Endometrium (tissue), 2 donors: ENCODE measurements around the gene RGS9.
"Not testable (repeated sequence)": the region's sequence is repeated elsewhere in the genome, so short reads cannot be mapped to it uniquely, and the experiment has no call there.

Experiments
- FAIRE-seq: peaks from 2 replicates; lab custom pipeline; 2012; peaks lifted over from hg19 to GRCh38; lab: Jason Lieb, UNC
- donor health status: control.
- donor health status: control.

Gene RGS9

DNA sequence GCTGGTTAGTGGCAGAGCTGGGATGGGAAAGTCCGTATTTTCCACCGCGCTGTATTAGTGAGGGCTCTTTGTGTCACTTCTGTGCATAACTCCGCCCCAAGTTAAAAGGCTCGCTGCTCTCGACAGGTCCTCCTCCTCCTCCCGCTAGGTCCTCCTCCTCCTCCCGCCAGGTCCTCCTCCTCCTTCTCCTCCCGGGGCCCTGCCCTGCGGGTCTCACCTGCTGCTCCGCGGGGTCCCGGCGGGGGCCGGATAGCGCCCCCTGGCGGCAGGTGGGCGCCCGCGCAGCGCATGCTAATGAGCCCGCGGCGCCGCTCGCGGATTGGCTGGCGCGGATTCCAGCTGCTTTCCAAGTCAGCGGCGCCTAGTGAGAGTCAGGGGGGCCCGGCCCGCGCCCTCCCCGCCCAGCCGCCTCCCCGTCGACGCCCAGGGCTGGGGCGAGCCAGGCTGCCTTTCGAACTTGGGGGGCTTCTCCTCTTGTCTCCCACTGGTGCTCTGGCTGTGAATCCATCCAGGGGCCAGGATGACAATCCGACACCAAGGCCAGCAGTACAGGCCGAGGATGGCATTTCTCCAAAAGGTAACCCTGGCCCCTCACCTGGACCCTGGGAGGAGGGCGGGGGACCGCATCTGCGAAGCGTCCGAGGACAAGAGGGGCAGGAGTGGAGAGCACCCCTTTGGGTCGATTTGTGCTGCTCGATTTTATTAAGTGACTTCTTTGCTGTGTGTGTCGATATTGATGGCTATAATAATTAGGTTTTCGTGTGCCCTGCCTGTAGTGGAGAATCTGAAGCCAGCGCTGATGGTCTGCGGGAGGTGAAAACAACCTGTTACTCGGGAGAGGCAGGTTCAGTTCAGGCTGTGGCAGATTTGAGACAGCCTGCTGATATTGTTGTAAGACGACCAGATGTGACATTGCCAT is at the start of gene RGS9:
TSS of gene RGS9 (plus strand) at position 350 of the 919 bp plus-strand sequence. CDS start at position 521, 171 bp downstream.
- no peak for FAIRE-seq

DNA sequence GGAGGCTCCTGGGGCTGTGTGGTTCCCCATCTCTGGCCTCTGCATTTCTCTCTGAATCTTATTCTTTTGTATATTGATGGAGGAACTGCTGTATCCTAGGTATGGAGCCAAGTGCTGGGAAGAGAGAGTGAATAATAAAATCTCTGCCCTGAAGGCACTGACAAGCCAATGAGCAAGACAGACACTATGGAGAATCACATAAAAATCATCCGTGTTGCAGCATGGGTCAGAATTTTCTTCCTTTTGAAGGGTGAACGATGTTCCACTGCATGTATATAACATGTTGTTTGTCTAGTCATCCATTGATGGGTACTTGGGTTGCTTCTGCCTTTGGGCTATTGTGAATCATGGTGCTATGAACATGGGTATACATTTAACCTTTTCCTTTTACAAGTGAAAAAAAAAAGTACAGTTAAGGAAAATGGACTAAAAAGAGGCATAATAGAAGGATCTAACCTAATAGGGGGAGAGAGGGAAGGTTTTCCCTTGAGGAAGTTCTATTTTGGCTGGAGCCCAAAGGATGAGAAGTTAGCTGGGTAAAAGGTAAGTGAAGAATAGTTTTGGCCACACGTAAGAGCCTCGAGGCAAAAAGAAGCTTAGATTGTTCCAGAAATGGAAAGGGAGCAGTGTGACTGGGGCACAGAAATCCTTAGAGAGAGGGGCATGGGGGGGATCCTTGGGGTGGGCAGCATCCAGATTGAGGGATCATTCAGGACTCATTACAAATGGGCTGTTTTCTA is 48.4 kb upstream of the RGS9 start:
- no peak for FAIRE-seq

- FAIRE-seq: no peak
Measured at GRCh38 chr17:65092262-65092661, 44.9 kb upstream of the RGS9 start.

DNA sequence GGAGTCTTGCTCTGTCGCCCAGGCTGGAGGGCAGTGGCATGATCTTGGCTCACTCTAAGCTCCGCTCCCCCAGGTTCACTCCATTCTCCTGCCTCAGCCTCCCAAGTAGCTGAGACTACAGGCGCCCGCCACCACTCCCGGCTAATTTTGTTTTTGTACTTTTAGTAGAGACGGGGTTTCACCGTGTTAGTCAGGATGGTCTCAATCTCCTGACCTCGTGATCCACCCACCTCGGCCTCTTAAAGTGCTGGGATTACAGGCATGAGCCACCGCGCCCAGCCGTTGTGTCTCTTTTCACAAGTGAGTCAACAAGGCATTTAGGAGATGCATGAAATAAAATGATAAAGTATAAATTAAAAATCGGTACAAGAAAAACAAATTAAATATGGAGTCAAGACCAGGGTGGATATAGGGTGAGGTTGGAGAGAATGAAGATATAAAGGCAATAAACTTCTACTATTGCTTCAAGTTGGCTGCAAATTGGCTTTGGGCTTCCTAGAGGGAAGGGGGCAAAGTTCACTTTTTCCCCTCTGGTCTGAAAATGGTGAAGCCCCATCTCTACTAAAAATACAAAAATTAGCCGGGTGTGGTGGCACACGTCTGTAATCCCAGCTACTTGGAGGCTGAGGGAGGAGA is 44.3 kb upstream of the RGS9 start:
- FAIRE-seq: not testable (repeated sequence)

GRCh38 chr17:65093930-65094329 is 43.2 kb upstream of the RGS9 start:
- FAIRE-seq: no peak

DNA sequence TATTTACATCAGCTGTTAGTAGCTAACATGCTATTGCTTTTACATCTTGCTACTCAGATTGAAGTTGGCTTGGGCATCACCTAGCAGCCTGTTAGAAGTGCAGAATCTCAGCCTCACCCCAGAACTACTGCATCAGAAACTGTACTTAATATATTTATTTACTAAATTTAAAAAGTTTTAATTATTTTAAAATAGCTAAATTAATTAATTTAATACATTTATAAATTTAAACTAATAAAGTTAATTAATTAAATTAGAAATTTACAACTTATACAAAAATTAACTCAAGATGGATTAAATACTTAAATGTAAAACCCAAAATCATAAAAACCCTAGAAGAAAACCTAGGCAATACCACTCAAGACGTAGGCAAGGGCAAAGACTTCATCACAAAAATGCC is 41.7 kb upstream of the RGS9 start:
- peak; percentile 41 for FAIRE-seq

DNA sequence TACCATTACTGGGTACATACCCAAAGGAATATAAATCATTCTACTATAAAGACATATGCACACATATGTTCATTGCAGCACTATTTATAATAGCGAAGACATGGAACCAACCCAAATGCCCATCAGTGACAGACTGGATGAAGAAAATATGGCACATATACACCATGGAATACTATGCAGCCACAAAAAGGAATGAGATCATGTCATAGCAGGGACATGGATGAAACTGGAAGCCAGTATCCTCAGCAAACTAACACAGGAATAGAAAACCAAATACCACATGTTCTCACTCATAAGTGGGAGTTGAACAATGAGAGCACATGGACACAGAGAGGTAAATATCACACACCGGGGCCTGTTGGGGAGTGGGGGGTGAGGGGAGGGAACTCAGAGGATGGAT is 40.8 kb upstream of the RGS9 start:
- FAIRE-seq: not testable (repeated sequence)

GRCh38 chr17:65097110-65097509 is 40.1 kb upstream of the RGS9 start:
- FAIRE-seq: no peak

DNA sequence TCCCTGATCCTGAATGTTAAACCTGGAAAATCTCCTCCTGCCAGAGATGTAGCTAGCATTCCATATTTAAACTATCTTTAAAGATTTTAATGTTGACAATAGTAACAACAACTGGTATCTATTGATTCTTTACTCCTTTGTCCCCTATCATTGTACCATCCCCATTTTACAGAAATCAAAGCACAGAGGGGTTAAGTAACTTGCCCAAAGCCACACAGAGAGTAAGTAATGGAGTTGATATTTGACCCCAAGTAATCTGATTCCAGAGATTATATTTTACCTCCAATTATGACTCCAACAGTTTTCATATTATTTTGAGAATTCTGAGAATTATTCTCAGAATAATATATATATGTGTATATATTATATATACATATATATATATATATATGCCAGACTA is 37.7 kb upstream of the RGS9 start:
- no peak for FAIRE-seq

- FAIRE-seq: no peak
Measured at GRCh38 chr17:65099941-65100315, 37.2 kb upstream of the RGS9 start.

DNA sequence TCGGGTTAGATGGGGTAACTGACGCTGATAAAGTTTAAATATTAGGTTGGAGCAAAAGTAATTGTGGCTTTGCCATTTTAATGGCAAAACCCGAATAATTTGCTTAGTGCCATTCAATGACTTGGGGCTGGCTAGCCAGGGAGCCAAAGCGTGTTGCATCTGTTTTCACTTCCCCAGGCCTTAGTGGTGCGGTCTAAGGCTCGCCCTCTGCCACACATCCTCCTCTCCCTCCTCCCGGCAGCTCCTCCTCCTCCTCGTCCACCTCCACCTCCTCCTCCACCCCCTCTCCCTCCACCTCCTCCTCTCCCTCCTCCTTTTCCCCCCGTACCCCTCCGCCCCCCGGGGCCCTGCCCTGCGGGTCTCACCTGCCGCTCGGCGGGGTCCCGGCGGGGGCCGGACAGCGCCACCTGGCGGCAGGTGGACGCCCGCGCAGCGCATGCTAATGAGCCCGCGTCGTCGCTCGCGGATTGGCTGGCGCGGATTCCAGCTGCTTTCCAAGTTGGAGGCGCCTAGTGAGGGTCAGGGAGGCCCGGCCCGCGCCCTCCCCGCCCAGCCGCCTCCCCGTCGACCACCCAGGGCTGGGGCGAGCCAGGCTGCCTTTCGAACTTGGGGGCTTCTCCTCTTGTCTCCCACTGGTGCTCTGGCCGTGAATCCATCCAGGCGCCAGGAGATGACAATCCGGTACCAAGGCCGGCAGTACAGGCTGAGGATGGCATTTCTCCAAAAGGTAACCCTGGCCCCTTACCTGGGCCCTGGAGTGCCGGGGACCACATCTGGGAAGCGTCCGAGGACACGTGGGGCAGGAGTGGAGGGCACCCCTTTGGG is 36.6 kb upstream of the RGS9 start:
- FAIRE-seq: no peak

GRCh38 chr17:65101371-65101770 is 35.8 kb upstream of the RGS9 start:
- no peak for FAIRE-seq

- no peak for FAIRE-seq
Measured at GRCh38 chr17:65102235-65102634, 34.9 kb upstream of the RGS9 start.

DNA sequence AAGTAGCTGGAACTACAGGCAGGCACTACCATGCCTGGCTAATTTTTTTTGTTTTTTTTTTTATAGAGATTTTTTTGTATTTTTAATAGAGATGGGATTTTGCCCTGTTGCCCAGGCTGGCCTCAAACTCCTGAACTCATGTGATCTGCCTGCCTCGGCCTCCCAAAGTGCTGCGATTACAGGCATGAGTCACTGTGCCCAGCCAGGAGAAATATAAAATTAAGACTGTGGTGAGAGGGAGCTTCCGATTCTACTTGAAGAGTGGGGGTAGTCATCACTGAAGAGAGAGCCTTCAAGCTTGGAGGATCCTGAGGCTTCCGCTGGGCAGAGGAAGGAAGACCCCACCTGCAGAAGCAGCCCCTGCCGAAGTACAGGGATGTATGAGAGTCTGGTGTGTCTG is 34.4 kb upstream of the RGS9 start:
- no peak for FAIRE-seq

DNA sequence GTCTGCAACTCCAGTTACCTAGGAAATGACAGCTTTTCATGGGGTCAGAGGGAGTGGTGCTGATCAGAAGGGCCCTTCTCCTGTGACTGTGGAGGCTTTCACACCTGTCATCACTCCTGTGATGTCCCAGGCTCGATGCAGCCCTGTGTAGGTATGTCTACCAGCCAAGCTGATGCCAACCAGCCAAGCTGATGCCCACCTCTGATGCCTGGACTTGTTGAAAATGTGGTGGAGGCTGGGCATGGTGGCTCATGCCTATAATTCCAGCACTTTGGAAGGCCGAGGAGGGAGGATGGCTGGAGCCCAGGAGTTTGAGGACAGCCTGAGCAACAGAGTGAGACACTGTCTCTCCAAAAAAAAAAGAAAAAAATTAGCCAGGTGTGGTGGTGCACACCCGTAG is 33.7 kb upstream of the RGS9 start:
- no peak for FAIRE-seq

DNA sequence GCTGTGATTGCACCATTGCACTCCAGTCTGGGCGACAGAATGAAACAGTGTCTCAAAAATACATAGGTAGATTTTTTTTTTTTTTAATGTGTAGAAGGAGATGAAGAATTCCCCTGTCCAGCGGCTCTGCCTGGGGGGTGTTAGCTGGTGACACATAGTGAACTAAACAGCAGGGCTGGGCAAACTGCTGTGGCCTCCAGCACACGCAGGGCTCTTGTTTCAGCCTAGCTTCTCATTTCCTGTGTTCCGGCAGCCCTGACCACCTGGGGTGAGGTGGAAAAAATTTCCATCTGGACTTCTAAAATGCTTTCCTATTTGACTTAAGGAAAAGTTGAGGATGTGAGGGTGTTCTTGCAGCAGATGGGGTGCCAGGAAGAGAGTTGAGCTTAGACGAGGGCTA is 33.3 kb upstream of the RGS9 start:
- FAIRE-seq: no peak

DNA sequence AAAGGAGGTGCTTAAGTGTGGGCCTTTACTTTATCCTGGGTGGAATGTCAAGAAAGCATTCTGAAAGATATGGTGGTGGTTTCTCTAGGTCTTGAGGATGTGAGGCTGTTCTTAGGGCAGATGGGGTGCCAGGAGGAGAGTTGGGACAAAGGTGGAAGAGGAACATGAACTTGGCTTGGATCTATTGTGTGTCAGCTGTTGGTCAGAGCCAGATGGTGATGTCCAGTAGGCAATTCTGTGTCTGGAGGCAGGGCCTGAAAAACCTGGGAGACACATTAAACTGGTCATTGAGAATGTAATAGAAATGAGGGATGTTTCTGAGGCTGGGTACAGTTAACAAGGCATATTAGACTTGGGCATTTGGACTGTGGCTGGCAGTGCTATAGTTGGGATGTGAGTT is 32.6 kb upstream of the RGS9 start:
- FAIRE-seq: no peak

GRCh38 chr17:65104973-65105372 is 32.2 kb upstream of the RGS9 start:
- FAIRE-seq: no peak

- FAIRE-seq: no peak
Measured at GRCh38 chr17:65108152-65108551, 29.0 kb upstream of the RGS9 start.

GRCh38 chr17:65109543-65109942 is 27.6 kb upstream of the RGS9 start:
- FAIRE-seq: no peak

GRCh38 chr17:65109990-65110680 is 27.0 kb upstream of the RGS9 start:
- no peak for FAIRE-seq
